GM23248 (cell line): ENCODE measurements around the gene TBXAS1.
"Not testable (repeated sequence)": the region's sequence is repeated elsewhere in the genome, so short reads cannot be mapped to it uniquely, and the experiment has no call there.

Experiments
- EZH2 ChIP-seq: fragments of 200-600 bp; sonication (generic); IDR thresholded peaks from 2 replicates; pipeline ENCODE4 v1.6.1; 2018; ENCODE audit warnings: antibody characterized with exemption, mild to moderate bottlenecking; ENCODE audit not compliant: insufficient read depth, poor library complexity, severe bottlenecking
- EZH2phosphoT487 ChIP-seq: fragments of 200-600 bp; sonication (generic); IDR thresholded peaks from 2 replicates; pipeline ENCODE4 v1.6.1; 2018; ENCODE audit warnings: antibody characterized with exemption, moderate library complexity, mild to moderate bottlenecking, low read depth; ENCODE audit not compliant: insufficient read depth

- TF ChIP-seq EZH2, EZH2phosphoT487: not testable (repeated sequence)
Observed at GRCh38 chr7:139835848-139836247, 6.8 kb downstream of the TBXAS1 start.
